Trophoblast cell (in vitro differentiated cells and primary cell): ENCODE measurements around the gene SRC.
"Not testable (repeated sequence)": the region's sequence is repeated elsewhere in the genome, so short reads cannot be mapped to it uniquely, and the experiment has no call there.

ENCODE experiments used
- DNase-seq, 2 donors: peaks; one replicate each; pipeline ENCODE4 v3.0.0-alpha.2; 2016
- H2AFZ ChIP-seq: 2 replicates; pipeline ENCODE4 v1.6.1; 2013; ENCODE audit warnings: low read length, moderate library complexity, mild to moderate bottlenecking; ENCODE audit not compliant: insufficient read depth, poor library complexity
- H2AK5ac ChIP-seq: 2 replicates; pipeline ENCODE4 v1.6.1; 2013; ENCODE audit warnings: mild to moderate bottlenecking, low read length
- H2BK120ac ChIP-seq: 2 replicates; pipeline ENCODE4 v1.6.1; 2013; ENCODE audit warnings: low read length, mild to moderate bottlenecking, moderate library complexity; ENCODE audit not compliant: insufficient read depth, poor library complexity
- H2BK12ac ChIP-seq: 2 replicates; pipeline ENCODE4 v1.6.1; 2013; ENCODE audit warnings: mild to moderate bottlenecking, low read length, moderate library complexity
- H2BK5ac ChIP-seq: 2 replicates; pipeline ENCODE4 v1.6.1; 2013; ENCODE audit warnings: low read length, low read depth, moderate library complexity, mild to moderate bottlenecking; ENCODE audit not compliant: poor library complexity
- H3K14ac ChIP-seq: 2 replicates; pipeline ENCODE4 v1.6.1; 2013; ENCODE audit warnings: mild to moderate bottlenecking, low read length
- H3K18ac ChIP-seq: 2 replicates; pipeline ENCODE4 v1.6.1; 2013; ENCODE audit warnings: mild to moderate bottlenecking, low read length
- H3K23ac ChIP-seq: 2 replicates; pipeline ENCODE4 v1.6.1; 2013; ENCODE audit warnings: low read length
- H3K27ac ChIP-seq: 2 replicates; pipeline ENCODE4 v1.5.1; 2013; ENCODE audit warnings: low read depth, mild to moderate bottlenecking, inconsistent platforms, low read length, moderate library complexity
- H3K27me3 ChIP-seq: 2 replicates; pipeline ENCODE4 v1.6.1; 2013; ENCODE audit warnings: inconsistent platforms, mild to moderate bottlenecking, low read length, moderate library complexity; ENCODE audit not compliant: insufficient read depth
- H3K36me3 ChIP-seq, 2 experiments: 1 replicate in 1 of 2; 2 replicates in 1 of 2; pipeline ENCODE4 v1.6.1; 2013; ENCODE audit warnings: low read length in 2 of 2, mild to moderate bottlenecking in 2 of 2, moderate library complexity in 1 of 2; ENCODE audit not compliant: insufficient read depth in 2 of 2, control insufficient read depth in 1 of 2
- H3K4ac ChIP-seq: 2 replicates; pipeline ENCODE4 v1.6.1; 2013; ENCODE audit warnings: low read depth, mild to moderate bottlenecking, low read length, moderate library complexity
- H3K4me1 ChIP-seq, 2 experiments: 1 replicate in 1 of 2; 2 replicates in 1 of 2; pipeline ENCODE4 v1.6.1; 2013; ENCODE audit warnings: low read length in 2 of 2, mild to moderate bottlenecking in 2 of 2, moderate library complexity in 1 of 2; ENCODE audit not compliant: insufficient read depth in 2 of 2, control insufficient read depth in 1 of 2
- H3K4me2 ChIP-seq: 2 replicates; pipeline ENCODE4 v1.6.1; 2013; ENCODE audit warnings: inconsistent platforms, mild to moderate bottlenecking, low read length, moderate library complexity
- H3K4me3 ChIP-seq: 2 replicates; pipeline ENCODE4 v1.5.1; 2013; ENCODE audit warnings: mild to moderate bottlenecking, low read depth, low read length, inconsistent platforms
- H3K79me1 ChIP-seq: one replicate; pipeline ENCODE4 v1.6.1; 2013; ENCODE audit warnings: low read length
- H3K79me2 ChIP-seq: 2 replicates; pipeline ENCODE4 v1.6.1; 2013; ENCODE audit warnings: low read length, mild to moderate bottlenecking; ENCODE audit not compliant: control insufficient read depth, insufficient read depth, poor library complexity
- H3K9ac ChIP-seq: 2 replicates; pipeline ENCODE4 v1.6.1; 2013; ENCODE audit warnings: mild to moderate bottlenecking, low read length
- H3K9me3 ChIP-seq: 2 replicates; pipeline ENCODE4 v1.6.1; 2013; ENCODE audit warnings: low read depth, mild to moderate bottlenecking, control low read depth, inconsistent platforms, low read length; ENCODE audit not compliant: insufficient read depth
- H4K12ac ChIP-seq: 2 replicates; pipeline ENCODE4 v1.6.1; 2013; ENCODE audit warnings: low read depth, mild to moderate bottlenecking, low read length, moderate library complexity
- H4K8ac ChIP-seq: 2 replicates; pipeline ENCODE4 v1.6.1; 2013; ENCODE audit warnings: low read depth, mild to moderate bottlenecking, low read length, moderate library complexity
- H4K91ac ChIP-seq: one replicate; pipeline ENCODE4 v1.6.1; 2013; ENCODE audit warnings: low read depth, mild to moderate bottlenecking, low read length, moderate library complexity
- WGBS: extraction: QIAGEN DNeasy Blood & Tissue Kit; methylation state at CpG from one replicate; pipeline ENCODE4 v1.1.7; 2013; ENCODE audit warnings: missing lambda C conversion rate; ENCODE audit not compliant: insufficient read length, insufficient coverage; ENCODE audit errors: extremely low coverage; 5-methylcytosine and 5-hydroxymethylcytosine counted together

The SRC gene

GRCh38 chr20:37338380-37338779 is 7.6 kb upstream of the SRC start:
- not testable (repeated sequence) for H3K4me3 ChIP-seq, H4K12ac ChIP-seq, H3K36me3 ChIP-seq, DNase-seq, H3K9ac ChIP-seq, H3K27me3 ChIP-seq, H2AFZ ChIP-seq, H3K23ac ChIP-seq, H3K4me2 ChIP-seq, H3K9me3 ChIP-seq
- peak overlapping the region; percentile 90 for H2BK12ac ChIP-seq
- peak overlapping the region; percentile 62 for H3K18ac ChIP-seq
- H2BK120ac ChIP-seq = peak overlapping the region; percentile 87
- H4K8ac ChIP-seq = peak overlapping the region; percentile 34
- peak overlapping the region; percentile 79 for H4K91ac ChIP-seq
- H3K27ac ChIP-seq = peak overlapping the region; percentile 85
- peak overlapping the region; percentile 48 for H3K14ac ChIP-seq
- WGBS = 100% methylated on average over 1 of the region's 8 CpGs
- peaks cover 15% of the 10 kb centered on the region for H3K79me2 ChIP-seq
- H2BK5ac ChIP-seq = peak overlapping the region; percentile 83
- H3K4ac ChIP-seq = peak overlapping the region; percentile 10
- H3K79me1 ChIP-seq = peaks cover 59% of the 10 kb centered on the region
- peaks cover 24 to 34% of the 10 kb centered on the region in 2 experiments for H3K4me1 ChIP-seq
- H2AK5ac ChIP-seq = peak overlapping the region; percentile 81

GRCh38 chr20:37339208-37339607 is 6.7 kb upstream of the SRC start:
- H4K91ac ChIP-seq = peak overlapping the region; percentile 93
- H3K79me2 ChIP-seq = peaks cover 12% of the 10 kb centered on the region
- no peak overlapping the region for H3K4me3 ChIP-seq
- no peak overlapping the region for H2BK12ac ChIP-seq
- no peak for DNase-seq
- H2AK5ac ChIP-seq = no peak overlapping the region
- H3K9me3 ChIP-seq = no peaks in the 10 kb centered on the region
- H3K4me1 ChIP-seq = peaks cover 29 to 36% of the 10 kb centered on the region in 2 experiments
- no peak overlapping the region for H3K4ac ChIP-seq
- peak overlapping the region; percentile 82 for H2BK5ac ChIP-seq
- H4K12ac ChIP-seq = no peak overlapping the region
- peaks cover 61% of the 10 kb centered on the region for H3K79me1 ChIP-seq
- peak overlapping the region; percentile 95 for H3K27ac ChIP-seq
- H3K36me3 ChIP-seq = no peaks in the 10 kb centered on the region
- WGBS = no CpG with 5 or more reads among the region's 4 CpGs
- H3K14ac ChIP-seq = no peak overlapping the region
- no peaks in the 10 kb centered on the region for H3K27me3 ChIP-seq
- no peak overlapping the region for H3K9ac ChIP-seq
- no peak overlapping the region for H2AFZ ChIP-seq
- no peak overlapping the region for H3K23ac ChIP-seq
- no peak overlapping the region for H3K18ac ChIP-seq
- H3K4me2 ChIP-seq = no peak overlapping the region
- H4K8ac ChIP-seq = no peak overlapping the region
- H2BK120ac ChIP-seq = peak overlapping the region; percentile 98

DNA sequence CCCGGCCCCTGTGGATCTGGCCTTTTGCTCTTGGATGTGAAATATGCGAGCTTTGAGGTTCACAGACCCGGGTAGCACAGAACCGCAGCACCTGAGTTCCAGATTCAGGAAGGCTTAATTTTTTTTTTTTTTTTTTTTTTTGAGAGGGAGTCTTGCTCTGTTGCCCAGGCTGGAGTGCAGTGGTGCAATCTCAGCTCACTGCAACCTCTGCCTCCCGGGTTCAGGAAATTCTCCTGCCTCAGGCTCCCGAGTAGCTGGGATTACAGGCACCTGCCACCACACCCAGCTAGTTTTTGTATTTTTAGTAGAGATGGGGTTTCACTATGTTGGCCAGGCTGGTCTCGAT is 6.2 kb upstream of the SRC start:
- not testable (repeated sequence) for H3K27me3 ChIP-seq, DNase-seq, H4K12ac ChIP-seq, H3K4me2 ChIP-seq, H3K4me3 ChIP-seq, H3K9me3 ChIP-seq, H3K36me3 ChIP-seq, H3K23ac ChIP-seq, H2AFZ ChIP-seq
- peak overlapping the region; percentile 98 for H2BK120ac ChIP-seq
- peak overlapping the region; percentile 81 for H4K8ac ChIP-seq
- H3K18ac ChIP-seq = peak overlapping the region; percentile 80
- peaks cover 31 to 40% of the 10 kb centered on the region in 2 experiments for H3K4me1 ChIP-seq
- H3K27ac ChIP-seq = peak overlapping the region; percentile 95
- H3K79me2 ChIP-seq = peaks cover 14% of the 10 kb centered on the region
- peak overlapping the region; percentile 82 for H2BK5ac ChIP-seq
- peak overlapping the region; percentile 24 for H3K9ac ChIP-seq
- H2AK5ac ChIP-seq = peak overlapping the region; percentile 84
- H3K4ac ChIP-seq = peak overlapping the region; percentile 83
- peak overlapping the region; percentile 89 for H3K14ac ChIP-seq
- H2BK12ac ChIP-seq = peak overlapping the region; percentile 98
- peak overlapping the region; percentile 93 for H4K91ac ChIP-seq
- H3K79me1 ChIP-seq = peaks cover 65% of the 10 kb centered on the region
- WGBS = no CpG with 5 or more reads among the region's 7 CpGs

DNA sequence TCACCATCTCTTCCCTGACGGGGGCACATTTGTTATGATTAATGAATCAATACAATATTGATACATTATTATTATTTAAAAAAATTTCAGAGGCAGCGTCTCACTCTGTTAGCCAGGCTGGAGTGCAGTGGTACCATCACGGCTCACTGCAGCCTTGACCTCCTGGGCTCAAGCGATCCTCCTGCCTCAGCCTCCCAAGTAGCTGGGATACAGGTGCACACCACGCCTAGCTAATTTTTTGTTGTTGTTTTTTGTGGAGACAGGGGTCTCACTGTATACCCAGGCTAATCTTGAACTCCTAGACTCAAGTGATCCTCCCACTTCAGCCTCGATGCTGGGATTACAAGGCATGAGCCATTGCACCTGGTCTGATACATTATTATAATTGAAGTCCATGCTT is 4.9 kb upstream of the SRC start:
- Histone ChIP-seq H3K79me1 (peaks cover 69% of the 10 kb centered on the region), H4K91ac (peak overlapping the region; percentile 91), H3K4me2 (no peak overlapping the region), H3K4me1 (peaks cover 32 to 43% of the 10 kb centered on the region in 2 experiments), H3K36me3 (no peaks in the 10 kb centered on the region), H2BK12ac (peak overlapping the region; percentile 98), H3K9ac (no peak overlapping the region), H3K4me3 (no peak overlapping the region), H3K9me3 (no peaks in the 10 kb centered on the region), H2AFZ (no peak overlapping the region), H4K12ac (no peak overlapping the region), H3K14ac (peak overlapping the region; percentile 85), H2BK120ac (peak overlapping the region; percentile 95), H2BK5ac (no peak overlapping the region), H4K8ac (no peak overlapping the region), H3K27me3 (no peaks in the 10 kb centered on the region), H2AK5ac (peak overlapping the region; percentile 96), H3K79me2 (peaks cover 15% of the 10 kb centered on the region), H3K4ac (no peak overlapping the region), H3K23ac (no peak overlapping the region), H3K27ac (peak overlapping the region; percentile 75), H3K18ac (peak overlapping the region; percentile 80)
- DNase-seq = no peak
- no CpG with 5 or more reads among the region's 6 CpGs for WGBS
